Spleen (tissue), 7 donors: Measurements from ENCODE around the gene FAM107B.

ENCODE experiments used
- CTCF ChIP-seq, 11 experiments: fragments of 200-600 bp in 7 of 11; fragments of 450-650 bp in 4 of 11; sonication (generic) in 4 of 11; IDR thresholded peaks in 8 of 11; conservative IDR thresholded peaks in 3 of 11; 1 replicate in 7 of 11; 2 replicates in 4 of 11; pipeline versions ENCODE4 v1.4.0 to v1.8.0; 2016 to 2021; ENCODE audit warnings: antibody characterized with exemption in 11 of 11, inconsistent platforms in 4 of 11, mild to moderate bottlenecking in 1 of 11
- POLR2A ChIP-seq, 3 donors: fragments of 450-650 bp; IDR thresholded peaks; one replicate each; pipeline ENCODE4 v1.5.1; 2017; ENCODE audit warnings: antibody characterized with exemption in 3 of 3, mild to moderate bottlenecking in 1 of 3
- donor health status: DM: no; HTN: no; CAD: no; lungs with moderate emphysema.
- donor health status: DM: no; HTN: no; CAD: no.
- donor health status: DM: no; HTN: no; CAD: no.

DNA sequence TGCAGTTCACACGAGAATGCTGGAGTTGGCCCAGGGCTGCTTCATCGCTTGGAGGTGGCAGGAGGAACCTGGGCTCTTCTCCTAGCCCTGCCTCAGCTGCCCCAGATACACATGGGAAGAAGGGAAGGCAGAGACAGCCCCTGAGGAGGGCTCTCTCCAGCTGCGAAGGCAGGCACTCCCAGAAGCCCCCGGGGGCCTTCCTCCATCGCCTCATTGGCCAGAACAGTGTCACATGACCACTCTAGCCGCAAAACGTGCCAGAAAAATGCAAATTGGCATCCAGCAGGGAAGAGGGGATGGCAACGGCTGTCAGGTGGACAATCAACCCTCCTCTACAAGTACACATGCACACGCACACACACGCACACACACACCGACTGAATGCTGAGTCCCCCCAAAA is 226.2 kb downstream of the FAM107B start:
- TF ChIP-seq CTCF (IDR thresholded peaks at IDR 0.05 in 8 of 11, conservative IDR thresholded peaks at IDR 0.05 in 3 of 11), result no peak
- no peak for TF ChIP-seq POLR2A (IDR thresholded peaks at IDR 0.05)
